Nephron (organoid): Measurements from ENCODE around the gene DCLK1.

Experiments used
- H3K27ac Mint-ChIP-seq, 3 experiments: 2 replicates each; pipeline ENCODE4 v1.8.0; 2020; ENCODE audit warnings: mixed read lengths in 3 of 3, mild to moderate bottlenecking in 2 of 3, moderate library complexity in 1 of 3
- H3K27me3 Mint-ChIP-seq: 2 replicates; pipeline ENCODE4 v1.8.0; 2021; ENCODE audit warnings: low read depth, mild to moderate bottlenecking, moderate library complexity, mixed read lengths
- H3K36me3 Mint-ChIP-seq: 2 replicates; pipeline ENCODE4 v1.8.0; 2020; ENCODE audit warnings: low read depth, mixed read lengths
- H3K4me1 Mint-ChIP-seq: 2 replicates; pipeline ENCODE4 v1.8.0; 2020; ENCODE audit warnings: mixed read lengths
- H3K4me3 Mint-ChIP-seq, 3 experiments: 2 replicates each; pipeline ENCODE4 v1.8.0; 2020; ENCODE audit warnings: mild to moderate bottlenecking in 3 of 3, mixed read lengths in 3 of 3, moderate library complexity in 2 of 3
- H3K9me3 Mint-ChIP-seq: 2 replicates; pipeline ENCODE4 v1.8.0; 2020; ENCODE audit warnings: mixed read lengths
- CTCF ChIP-seq, 3 experiments: fragments of 200-600 bp; sonication (generic); IDR thresholded peaks; one replicate each; pipeline ENCODE4 v1.5.0; 2021; ENCODE audit warnings: antibody characterized with exemption in 3 of 3; ENCODE audit not compliant: unreplicated experiment in 3 of 3

The DCLK1 gene

GRCh38 chr13:36151591-36151990 is 20.4 kb upstream of the DCLK1 start:
- Mint-ChIP-seq H3K27me3 (peaks cover 10% of the 10 kb centered on the region), H3K4me1 (peaks cover 38% of the 10 kb centered on the region), H3K4me3 (peak overlapping the region in 1 of 3 experiments; percentile 36), H3K36me3 (no peaks in the 10 kb centered on the region), H3K27ac (peak overlapping the region in 1 of 3 experiments; percentile 55), H3K9me3 (peaks cover 20% of the 10 kb centered on the region)
- TF ChIP-seq CTCF (IDR thresholded peaks at IDR 0.05; ENCODE audit: unreplicated experiment in 3 of 3), result no peak

GRCh38 chr13:36148446-36148845 is 17.3 kb upstream of the DCLK1 start:
- Mint-ChIP-seq H3K27ac (no peak overlapping the region), H3K9me3 (peaks cover 28% of the 10 kb centered on the region)

GRCh38 chr13:36147330-36147729 is 16.1 kb upstream of the DCLK1 start:
- no peaks in the 10 kb centered on the region for H3K36me3 Mint-ChIP-seq
- H3K4me3 Mint-ChIP-seq, result no peak overlapping the region
- no peaks in the 10 kb centered on the region for H3K27me3 Mint-ChIP-seq
- no peak overlapping the region for H3K27ac Mint-ChIP-seq
- peaks cover 21% of the 10 kb centered on the region for H3K4me1 Mint-ChIP-seq
- no peak for TF ChIP-seq CTCF (IDR thresholded peaks at IDR 0.05; ENCODE audit: unreplicated experiment in 3 of 3)
- H3K9me3 Mint-ChIP-seq, result peaks cover 32% of the 10 kb centered on the region

More at GRCh38 chr13:36148446-36148845, 17.3 kb upstream of the DCLK1 start:
- no peak for TF ChIP-seq CTCF (IDR thresholded peaks at IDR 0.05; ENCODE audit: unreplicated experiment in 3 of 3)
- H3K27me3 Mint-ChIP-seq, result peaks cover 2% of the 10 kb centered on the region
- H3K4me1 Mint-ChIP-seq, result peaks cover 21% of the 10 kb centered on the region
- no peaks in the 10 kb centered on the region for H3K36me3 Mint-ChIP-seq
- no peak overlapping the region for H3K4me3 Mint-ChIP-seq

- Mint-ChIP-seq H3K4me1 (peaks cover 19% of the 10 kb centered on the region), H3K27me3 (no peaks in the 10 kb centered on the region), H3K36me3 (no peaks in the 10 kb centered on the region), H3K27ac (no peak overlapping the region), H3K4me3 (no peak overlapping the region), H3K9me3 (peaks cover 28% of the 10 kb centered on the region)
- no peak for TF ChIP-seq CTCF (IDR thresholded peaks at IDR 0.05; ENCODE audit: unreplicated experiment in 3 of 3)
Observed at GRCh38 chr13:36146511-36147269, 15.5 kb upstream of the DCLK1 start.

- peaks cover 13% of the 10 kb centered on the region for H3K4me1 Mint-ChIP-seq
- no peak overlapping the region for H3K27ac Mint-ChIP-seq
- no peak overlapping the region for H3K4me3 Mint-ChIP-seq
- H3K27me3 Mint-ChIP-seq, result peaks cover 4% of the 10 kb centered on the region
- no peak for TF ChIP-seq CTCF (IDR thresholded peaks at IDR 0.05; ENCODE audit: unreplicated experiment in 3 of 3)
- no peaks in the 10 kb centered on the region for H3K36me3 Mint-ChIP-seq
- peaks cover 25% of the 10 kb centered on the region for H3K9me3 Mint-ChIP-seq
Observed at GRCh38 chr13:36143738-36144137, 12.6 kb upstream of the DCLK1 start.

GRCh38 chr13:36142735-36143134 is 11.6 kb upstream of the DCLK1 start:
- Mint-ChIP-seq H3K27me3 (peaks cover 4% of the 10 kb centered on the region), H3K4me1 (peaks cover 5% of the 10 kb centered on the region), H3K36me3 (no peaks in the 10 kb centered on the region), H3K4me3 (no peak overlapping the region), H3K9me3 (peaks cover 23% of the 10 kb centered on the region), H3K27ac (no peak overlapping the region)
- TF ChIP-seq CTCF (IDR thresholded peaks at IDR 0.05; ENCODE audit: unreplicated experiment in 3 of 3), result no peak
